ENCODE measurements around the gene MTARC2.

Gene MTARC2

DNA sequence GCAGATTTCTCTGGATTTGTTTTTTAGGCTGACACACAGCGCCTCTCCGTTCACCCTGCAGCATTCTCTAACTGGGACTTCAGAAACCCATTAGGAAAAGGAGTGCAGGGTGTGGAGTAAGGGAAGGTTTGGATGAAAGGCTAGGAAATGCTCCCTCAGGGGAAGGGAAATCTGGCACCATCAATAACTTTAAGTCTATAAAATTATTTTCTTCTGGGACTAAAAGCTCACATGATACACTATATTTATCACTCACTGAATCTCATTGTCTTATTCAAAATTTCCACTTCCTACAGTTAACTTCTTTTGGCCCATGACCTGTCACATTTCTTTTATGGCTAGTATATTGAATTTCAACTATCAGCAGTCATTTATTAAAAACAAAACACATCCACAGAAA lies 85.3 kb downstream of the MTARC2 start:
- DNase-seq: no peak
